MM.1S (cell line): ENCODE results near the gene PRLH.

Experiments
- EZH2 ChIP-seq: fragments of 300-600 bp; sonication (generic); optimal IDR thresholded peaks from 2 replicates; pipeline ENCODE3; 2017; ENCODE audit warnings: low read depth, mild to moderate bottlenecking, antibody characterized with exemption, low read length, mixed read lengths
- TF ChIP-seq, protein P1 (sequence below): fragments of 300-600 bp; sonication (generic); IDR thresholded peaks from 2 replicates; pipeline ENCODE4 v1.5.1; 2016; ENCODE audit warnings: antibody characterized with exemption, low read length, mixed read lengths

DNA sequence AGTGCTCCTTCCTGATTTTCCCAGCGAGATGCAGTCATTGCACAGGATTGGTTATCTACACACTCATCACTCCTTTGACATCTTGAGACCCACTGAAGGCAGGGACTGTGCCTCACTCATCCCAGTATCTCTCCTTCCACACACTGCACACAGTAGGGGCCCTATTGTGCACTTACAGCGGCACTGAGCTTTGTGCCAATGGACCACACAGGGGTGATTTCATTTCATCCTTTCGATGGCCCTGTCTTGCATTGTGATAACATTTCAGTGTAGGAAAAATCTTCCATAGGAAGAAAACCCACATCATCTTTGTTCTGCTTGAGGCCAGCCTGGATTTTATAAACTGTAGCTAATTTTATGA, 50.0 kb downstream of the PRLH start:
- TF ChIP-seq, protein P1, sequence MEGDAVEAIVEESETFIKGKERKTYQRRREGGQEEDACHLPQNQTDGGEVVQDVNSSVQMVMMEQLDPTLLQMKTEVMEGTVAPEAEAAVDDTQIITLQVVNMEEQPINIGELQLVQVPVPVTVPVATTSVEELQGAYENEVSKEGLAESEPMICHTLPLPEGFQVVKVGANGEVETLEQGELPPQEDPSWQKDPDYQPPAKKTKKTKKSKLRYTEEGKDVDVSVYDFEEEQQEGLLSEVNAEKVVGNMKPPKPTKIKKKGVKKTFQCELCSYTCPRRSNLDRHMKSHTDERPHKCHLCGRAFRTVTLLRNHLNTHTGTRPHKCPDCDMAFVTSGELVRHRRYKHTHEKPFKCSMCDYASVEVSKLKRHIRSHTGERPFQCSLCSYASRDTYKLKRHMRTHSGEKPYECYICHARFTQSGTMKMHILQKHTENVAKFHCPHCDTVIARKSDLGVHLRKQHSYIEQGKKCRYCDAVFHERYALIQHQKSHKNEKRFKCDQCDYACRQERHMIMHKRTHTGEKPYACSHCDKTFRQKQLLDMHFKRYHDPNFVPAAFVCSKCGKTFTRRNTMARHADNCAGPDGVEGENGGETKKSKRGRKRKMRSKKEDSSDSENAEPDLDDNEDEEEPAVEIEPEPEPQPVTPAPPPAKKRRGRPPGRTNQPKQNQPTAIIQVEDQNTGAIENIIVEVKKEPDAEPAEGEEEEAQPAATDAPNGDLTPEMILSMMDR, result no peak
- TF ChIP-seq EZH2, result no peak
